Spleen (tissue), 3 donors: ENCODE measurements around the gene LRBA.

Experiments used
- POLR2A ChIP-seq, 3 donors: fragments of 450-650 bp; IDR thresholded peaks; one replicate each; pipeline ENCODE4 v1.5.1; 2017; ENCODE audit warnings: antibody characterized with exemption in 3 of 3, mild to moderate bottlenecking in 1 of 3
- POLR2AphosphoS5 ChIP-seq, 3 donors: sonication (generic); formaldehyde crosslinking; IDR thresholded peaks; one replicate each; pipeline ENCODE4 v1.5.1; 2017; ENCODE audit warnings: antibody characterized with exemption in 3 of 3

- no peak for TF ChIP-seq POLR2A (IDR thresholded peaks at IDR 0.05)
- no peak for TF ChIP-seq POLR2AphosphoS5 (IDR thresholded peaks at IDR 0.05)
These were observed 31.2 kb downstream of the LRBA start for GRCh38 chr4:150983851-150984250.
